IPS-15b (cell line): ENCODE results near the gene CLNS1A.
"Not testable (repeated sequence)": the region's sequence is repeated elsewhere in the genome, so short reads cannot be mapped to it uniquely, and the experiment has no call there.

ENCODE experiments used
- H3K27me3 ChIP-seq: one replicate; pipeline ENCODE4 v1.6.1; 2013; ENCODE audit warnings: low read length; ENCODE audit not compliant: control insufficient read depth, insufficient read depth
- H3K36me3 ChIP-seq: one replicate; pipeline ENCODE4 v1.6.1; 2013; ENCODE audit warnings: low read length; ENCODE audit not compliant: control insufficient read depth, insufficient read depth
- H3K4me1 ChIP-seq: one replicate; pipeline ENCODE4 v1.6.1; 2013; ENCODE audit warnings: mild to moderate bottlenecking, low read length; ENCODE audit not compliant: control insufficient read depth, insufficient read depth
- H3K4me3 ChIP-seq: one replicate; pipeline ENCODE4 v1.5.1; 2013; ENCODE audit warnings: low read depth, low read length
- H3K9ac ChIP-seq: one replicate; pipeline ENCODE4 v1.6.1; 2013; ENCODE audit warnings: low read depth, mild to moderate bottlenecking, low read length
- H3K9me3 ChIP-seq: one replicate; pipeline ENCODE4 v1.6.1; 2013; ENCODE audit warnings: mild to moderate bottlenecking, low read length; ENCODE audit not compliant: control insufficient read depth, insufficient read depth

CLNS1A gene

DNA sequence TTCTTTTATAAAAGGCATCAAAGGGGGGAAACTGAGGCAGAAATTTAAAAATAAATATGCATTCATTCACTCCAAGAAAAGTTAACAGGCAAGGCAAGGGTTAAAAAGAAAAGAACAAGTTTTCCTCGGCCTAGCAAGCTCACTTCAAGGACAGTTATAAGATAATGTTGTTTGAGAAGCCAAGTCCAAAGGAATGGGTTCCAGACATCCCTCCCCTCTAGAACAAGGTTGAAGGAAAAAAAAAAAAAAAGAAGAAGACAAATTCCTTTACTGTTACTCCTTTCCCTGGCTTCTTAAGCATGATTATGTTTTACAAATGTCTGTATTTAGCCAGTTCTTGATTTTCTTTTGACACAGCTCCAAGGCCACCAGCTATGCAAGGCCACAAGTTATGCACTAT, 62.2 kb downstream of the CLNS1A start:
- not testable (repeated sequence) for H3K36me3 ChIP-seq, H3K4me1 ChIP-seq, H3K9me3 ChIP-seq, H3K4me3 ChIP-seq, H3K27me3 ChIP-seq, H3K9ac ChIP-seq

DNA sequence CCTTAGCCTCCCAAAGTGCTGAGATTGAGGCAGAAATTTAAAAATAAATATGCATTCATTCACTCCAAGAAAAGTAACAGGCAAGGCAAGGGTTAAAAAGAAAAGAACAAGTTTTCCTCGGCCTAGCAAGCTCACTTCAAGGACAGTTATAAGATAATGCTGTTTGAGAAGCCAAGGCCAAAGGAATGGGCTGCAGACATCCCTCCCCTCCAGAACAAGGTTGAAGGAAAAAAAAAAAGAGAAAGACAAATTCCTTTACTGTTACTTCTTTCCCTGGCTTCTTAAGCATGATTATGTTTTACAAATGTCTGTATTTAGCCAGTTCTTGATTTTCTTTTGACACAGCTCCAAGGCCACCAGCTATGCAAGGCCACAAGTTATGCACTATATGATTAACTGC, 66.7 kb downstream of the CLNS1A start:
- H3K4me3 ChIP-seq, H3K27me3 ChIP-seq, H3K36me3 ChIP-seq, H3K9me3 ChIP-seq, H3K9ac ChIP-seq: not testable (repeated sequence)
- peaks cover 16% of the 10 kb centered on the region for H3K4me1 ChIP-seq

DNA sequence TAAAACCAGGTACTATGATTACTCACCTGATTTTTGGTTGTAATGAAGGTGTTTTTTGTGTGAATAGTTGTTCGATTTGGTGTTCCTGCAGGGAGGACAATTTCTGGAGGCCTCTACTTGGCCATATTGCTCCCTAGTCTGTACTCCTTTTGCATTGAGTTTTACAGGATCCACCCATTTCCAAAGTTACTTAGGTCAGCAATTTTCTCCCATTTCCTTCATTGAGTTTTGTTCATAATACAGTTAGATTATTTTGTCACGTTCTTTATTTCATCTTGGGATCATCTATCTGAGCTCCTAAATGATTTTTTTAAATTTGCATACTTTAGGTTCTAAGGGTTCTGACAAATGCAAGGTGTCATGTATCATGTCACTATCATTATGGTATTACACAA, 67.9 kb downstream of the CLNS1A start:
- Histone ChIP-seq H3K9ac (no peak overlapping the region), H3K4me1 (peaks cover 16% of the 10 kb centered on the region), H3K27me3 (no peaks in the 10 kb centered on the region), H3K4me3 (no peak overlapping the region), H3K9me3 (no peaks in the 10 kb centered on the region), H3K36me3 (no peaks in the 10 kb centered on the region)

DNA sequence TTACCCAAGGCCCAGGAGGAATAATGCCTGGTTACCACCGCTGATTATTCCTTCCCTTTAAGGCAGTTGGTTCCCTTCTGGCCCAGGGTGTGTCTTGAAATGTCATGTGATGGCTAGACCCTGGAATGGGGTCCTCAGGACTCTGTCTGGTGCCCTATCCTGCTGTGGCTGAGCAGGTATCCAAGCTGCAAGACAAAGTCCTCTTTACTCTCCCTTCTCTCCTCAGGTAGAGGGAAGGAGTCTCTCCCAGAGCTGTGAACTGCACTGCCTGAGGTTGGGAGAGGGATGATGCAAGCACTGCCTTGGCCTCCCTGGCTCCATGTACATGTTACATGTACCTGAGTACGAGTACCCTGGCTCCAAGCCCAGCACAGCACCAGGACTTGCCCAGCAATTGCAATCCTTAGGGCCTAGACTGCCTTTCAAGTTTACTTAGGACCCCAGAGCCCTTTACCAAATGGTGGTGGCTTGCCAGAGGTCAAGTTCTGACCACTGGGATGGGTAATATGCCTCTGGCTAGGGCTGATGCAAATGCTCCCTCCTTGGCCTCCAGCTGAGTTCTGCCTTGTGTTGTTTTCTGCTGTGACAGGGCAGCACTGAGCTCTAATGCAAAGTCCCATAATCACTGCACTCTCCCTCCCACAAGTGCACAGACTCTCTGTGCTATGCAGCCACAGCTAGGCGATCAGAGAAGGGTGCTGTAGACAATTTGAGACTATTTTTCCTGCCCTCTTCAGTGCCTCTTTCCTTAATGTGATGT, 68.5 kb downstream of the CLNS1A start:
- Histone ChIP-seq H3K9me3 (no peaks in the 10 kb centered on the region), H3K9ac (no peak overlapping the region), H3K4me1 (peaks cover 16% of the 10 kb centered on the region), H3K36me3 (no peaks in the 10 kb centered on the region), H3K27me3 (no peaks in the 10 kb centered on the region), H3K4me3 (no peak overlapping the region)

DNA sequence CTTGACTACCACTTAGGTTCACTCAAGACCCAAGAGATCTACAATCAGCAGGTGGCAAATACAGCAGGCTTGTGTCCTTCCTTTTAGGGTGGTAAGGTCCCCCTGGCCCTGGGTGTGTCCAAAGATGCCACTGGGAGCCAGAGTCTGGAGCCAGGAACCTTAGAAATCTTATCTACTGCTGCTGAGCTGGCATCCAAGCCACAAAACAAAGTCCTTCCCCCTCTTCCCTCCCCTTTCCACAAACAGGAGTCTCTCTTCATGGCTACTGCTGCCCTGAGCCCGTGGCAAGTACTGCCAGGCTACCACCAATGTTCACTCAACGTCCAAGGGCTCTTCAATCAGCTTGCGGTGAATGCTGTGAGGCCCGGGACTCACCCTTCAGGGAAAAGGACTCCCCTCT, 69.3 kb downstream of the CLNS1A start:
- H3K4me1 ChIP-seq = peaks cover 16% of the 10 kb centered on the region
- no peaks in the 10 kb centered on the region for H3K9me3 ChIP-seq
- no peaks in the 10 kb centered on the region for H3K27me3 ChIP-seq
- no peaks in the 10 kb centered on the region for H3K36me3 ChIP-seq
- no peak overlapping the region for H3K9ac ChIP-seq
- no peak overlapping the region for H3K4me3 ChIP-seq
